GM19099 (cell line): ENCODE measurements around the gene CCDC184.

Experiments
- POLR2A ChIP-seq: IDR thresholded peaks from 3 replicates; pipeline ENCODE4 v1.6.1; 2011; ENCODE audit warnings: low read depth; ENCODE audit not compliant: insufficient read length; ENCODE audit errors: extremely low read depth

CCDC184 gene

GRCh38 chr12:48165089-48165981 is 18.1 kb upstream of the CCDC184 start:
- no peak for TF ChIP-seq POLR2A

DNA sequence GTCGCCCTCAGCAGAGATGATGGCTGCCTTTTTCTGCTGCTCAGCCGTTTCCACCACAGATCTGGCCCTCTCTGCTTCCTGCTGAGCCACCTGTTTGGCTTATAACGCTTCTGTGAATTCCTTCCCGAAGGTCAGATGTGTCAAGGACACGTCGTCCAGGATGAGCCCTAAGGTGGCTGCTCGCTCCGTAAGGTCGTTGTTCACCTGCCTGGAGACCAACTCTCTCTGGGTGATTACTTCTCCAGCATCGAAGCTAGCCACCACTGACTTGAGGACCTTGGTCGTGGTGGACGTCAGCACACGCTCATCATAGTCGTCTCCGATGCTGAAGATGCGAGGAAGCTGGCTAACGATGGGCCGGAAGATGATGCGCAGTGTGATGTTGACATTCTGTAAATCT is 14.4 kb upstream of the CCDC184 start:
- no peak for TF ChIP-seq POLR2A

DNA sequence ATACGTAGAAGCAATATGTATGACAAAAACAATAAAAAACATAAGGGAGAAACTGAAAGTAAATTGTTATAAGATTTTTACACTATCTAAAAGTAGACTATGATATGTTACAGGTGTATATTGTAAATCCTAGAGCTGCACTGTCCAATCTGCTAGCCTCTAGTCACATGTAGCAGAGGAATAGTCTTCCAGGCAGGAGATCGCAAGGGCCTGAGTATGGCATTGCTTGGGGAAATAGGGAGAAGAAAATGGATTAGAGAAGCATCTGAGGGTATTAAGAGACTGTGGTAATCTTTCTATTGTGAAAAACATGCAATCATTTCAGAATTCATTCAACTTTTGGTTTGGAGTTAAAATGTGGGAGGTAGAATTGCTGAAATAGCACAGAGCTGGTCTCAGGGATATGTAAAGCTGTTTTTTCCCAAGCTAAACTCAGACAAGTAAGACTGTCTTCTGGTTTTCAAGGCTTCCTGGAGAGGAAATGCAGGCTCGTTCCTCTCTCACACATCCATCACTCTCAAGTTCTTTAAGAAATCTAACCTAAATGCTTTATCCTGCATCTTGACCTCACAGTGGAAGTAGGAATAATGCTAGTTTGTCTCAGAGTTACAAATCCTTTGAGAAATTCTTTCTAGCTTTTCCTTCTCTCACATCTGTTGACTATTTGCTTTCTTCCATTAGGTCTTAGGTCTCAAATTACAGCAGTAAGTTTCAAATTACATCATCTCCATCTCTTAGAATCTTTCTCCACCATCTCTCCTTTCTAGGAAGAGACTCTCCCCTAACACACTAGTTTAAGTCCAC is 7.6 kb upstream of the CCDC184 start:
- TF ChIP-seq POLR2A, result no peak

GRCh38 chr12:48176417-48176751 is 7.1 kb upstream of the CCDC184 start:
- no peak for TF ChIP-seq POLR2A

DNA sequence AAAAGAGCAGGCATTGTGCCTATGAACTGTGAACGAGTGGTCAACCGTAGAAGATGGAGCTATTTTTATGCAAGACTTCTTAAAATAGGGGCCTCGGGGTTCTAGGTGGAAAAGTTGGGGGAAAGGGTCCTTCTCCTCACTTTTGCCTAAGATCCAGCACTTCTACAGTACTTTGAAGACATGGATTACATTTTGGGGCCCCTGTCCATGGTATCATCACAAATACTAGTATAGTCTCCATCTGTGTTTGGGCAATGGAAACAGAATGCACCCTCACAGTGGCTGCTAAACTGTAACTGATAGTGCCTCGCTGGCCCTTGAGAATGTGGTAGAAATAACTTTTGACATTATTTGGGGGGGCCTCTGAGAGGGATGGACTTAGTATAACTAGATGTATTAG is 5.5 kb upstream of the CCDC184 start:
- no peak for TF ChIP-seq POLR2A

GRCh38 chr12:48179466-48179865 is 4.0 kb upstream of the CCDC184 start:
- no peak for TF ChIP-seq POLR2A

GRCh38 chr12:48180424-48180823 is 3.0 kb upstream of the CCDC184 start:
- no peak for TF ChIP-seq POLR2A

DNA sequence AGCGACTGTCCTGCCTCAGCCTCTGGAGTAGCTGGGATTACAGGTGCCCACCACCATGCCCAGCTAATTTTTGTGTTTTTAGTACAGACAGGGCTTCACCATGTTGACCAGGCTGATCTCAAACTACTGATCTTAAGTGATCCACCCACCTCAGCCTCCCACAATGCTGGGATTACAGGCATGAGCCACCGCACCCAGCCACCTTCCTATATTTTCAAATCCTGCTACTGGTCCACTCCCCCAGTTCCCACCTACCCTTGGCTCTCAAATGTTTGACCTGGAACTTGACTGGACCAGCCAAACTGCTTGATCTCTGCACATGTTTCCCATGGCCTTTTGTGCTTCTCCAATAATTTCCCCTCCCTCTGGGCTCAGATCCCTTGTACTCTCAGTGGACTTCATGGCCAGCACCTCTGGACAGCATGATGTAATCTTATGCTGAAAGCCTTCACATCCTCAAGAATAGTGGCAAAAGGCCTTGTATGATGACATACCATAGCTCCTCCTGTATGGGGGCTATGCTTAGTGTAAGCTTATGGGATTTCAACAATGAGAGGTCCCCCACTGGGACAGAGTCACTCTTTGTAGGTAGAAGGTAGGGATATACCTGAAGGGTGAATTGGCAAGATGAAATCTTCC is 2.5 kb upstream of the CCDC184 start:
- TF ChIP-seq POLR2A, result no peak

- TF ChIP-seq POLR2A, result no peak
Observed at GRCh38 chr12:48182631-48183030, 813 bp upstream of the CCDC184 start.

DNA sequence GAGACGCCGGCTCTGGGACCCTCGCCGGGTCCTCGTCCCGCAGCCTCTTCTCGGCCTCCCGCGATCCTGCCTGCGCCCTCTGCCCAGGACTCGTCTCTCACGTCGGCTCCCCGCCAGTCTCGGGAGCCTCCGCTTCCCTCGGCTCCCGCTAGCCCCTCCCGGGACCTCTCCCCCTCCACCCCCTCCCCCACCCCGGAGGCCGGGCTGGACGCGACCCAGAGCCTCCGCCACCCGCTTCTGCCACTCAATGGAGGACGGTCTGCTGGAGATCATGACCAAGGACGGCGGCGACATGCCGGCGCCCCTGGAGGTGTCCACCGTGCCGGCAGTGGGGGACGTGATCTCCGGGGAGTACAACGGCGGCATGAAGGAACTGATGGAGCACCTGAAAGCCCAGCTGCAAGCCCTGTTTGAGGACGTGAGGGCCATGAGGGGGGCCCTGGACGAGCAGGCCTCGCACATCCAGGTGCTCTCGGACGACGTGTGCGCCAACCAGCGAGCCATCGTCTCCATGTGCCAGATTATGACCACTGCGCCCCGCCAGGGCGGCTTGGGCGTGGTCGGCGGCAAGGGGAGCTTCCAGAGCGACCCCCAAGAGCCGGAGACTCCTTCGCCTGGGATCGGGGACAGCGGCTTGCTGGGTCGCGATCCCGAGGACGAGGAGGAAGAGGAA is 568 bp downstream of the CCDC184 start:
- no peak for TF ChIP-seq POLR2A

- TF ChIP-seq POLR2A, result no peak
Observed at GRCh38 chr12:48184549-48184922, 1.1 kb downstream of the CCDC184 start.

DNA sequence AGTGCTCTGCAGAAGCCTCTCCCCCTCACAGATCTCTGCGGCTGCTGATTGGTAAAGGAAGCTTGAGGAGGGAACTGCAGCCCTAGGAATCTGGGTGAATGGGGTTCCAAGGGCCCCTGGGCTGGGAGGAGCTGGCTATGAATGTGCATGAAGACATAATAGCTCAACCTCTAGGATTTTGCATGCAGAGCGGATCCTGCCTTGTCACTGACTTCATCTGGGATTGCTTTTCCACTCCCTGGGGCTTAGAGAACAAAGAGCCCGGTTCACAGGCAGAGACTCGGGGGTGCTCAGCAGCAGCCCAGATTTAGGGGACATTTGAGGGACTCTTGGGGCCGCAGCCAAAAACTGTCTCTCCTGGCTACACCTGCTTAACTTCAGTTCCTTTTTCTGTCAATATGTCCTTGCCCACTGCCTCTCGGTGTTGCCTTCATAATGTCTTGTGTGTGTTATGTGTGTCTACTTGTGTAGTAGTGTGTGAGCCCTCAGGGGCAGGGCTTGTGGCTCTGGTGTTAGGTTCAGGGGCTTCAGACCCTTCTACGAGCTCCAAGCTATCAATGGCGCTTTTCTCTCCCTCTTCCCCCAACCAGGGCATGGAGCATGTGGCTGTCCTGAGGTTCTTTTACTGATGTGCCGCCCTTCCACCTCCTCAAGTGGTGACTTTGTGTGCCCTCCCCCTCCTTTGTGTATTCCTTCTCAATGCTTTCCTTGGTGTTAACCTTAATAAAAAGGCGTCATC is 1.9 kb downstream of the CCDC184 start:
- TF ChIP-seq POLR2A, result no peak

- TF ChIP-seq POLR2A, result no peak
Observed at GRCh38 chr12:48187916-48188695, 4.7 kb downstream of the CCDC184 start.
